Fibroblast of lung (primary cell): ENCODE data around the gene POLR1D. TPM values are rescaled to one million over a fixed set of nuclear protein-coding genes. Genes with fewer than 3 reads are reported as not detected.

Source experiments
- DNase-seq, 2 donors: peaks; one replicate each; pipeline versions ENCODE4 v3.0.0 to v3.0.0-alpha.2; 2010; ENCODE audit warnings: low read depth in 2 of 2
- H2AFZ ChIP-seq: 2 replicates; pipeline ENCODE4 v1.5.1; 2012; ENCODE audit warnings: low read length, control low read depth, inconsistent platforms
- H3K27ac ChIP-seq: 2 replicates; pipeline ENCODE4 v1.5.1; 2011; ENCODE audit warnings: low read length, control low read depth; ENCODE audit not compliant: insufficient read depth
- H3K27me3 ChIP-seq: 2 replicates; pipeline ENCODE4 v1.5.1; 2011; ENCODE audit warnings: mild to moderate bottlenecking, low read length; ENCODE audit not compliant: control insufficient read depth, insufficient read depth
- H3K36me3 ChIP-seq: 2 replicates; pipeline ENCODE4 v1.5.1; 2011; ENCODE audit warnings: low read length; ENCODE audit not compliant: control insufficient read depth, insufficient read depth
- H3K4me1 ChIP-seq: 2 replicates; pipeline ENCODE4 v1.5.1; 2011; ENCODE audit warnings: low read length; ENCODE audit not compliant: control insufficient read depth, insufficient read depth; ENCODE audit errors: extremely low read depth
- H3K4me2 ChIP-seq: 2 replicates; pipeline ENCODE4 v1.5.1; 2011; ENCODE audit warnings: low read length, control low read depth; ENCODE audit not compliant: insufficient read depth; ENCODE audit errors: extremely low read depth
- H3K4me3 ChIP-seq, 4 experiments: fragments of 200-600 bp in 1 of 4; sonication (generic) in 1 of 4; replicated peaks in 1 of 4; 2 replicates each; pipeline ENCODE4 v1.5.1; 2011 to 2016; ENCODE audit warnings: low read length in 4 of 4, low read depth in 3 of 4, mild to moderate bottlenecking in 3 of 4, control low read depth in 2 of 4, inconsistent platforms in 1 of 4, mixed read lengths in 1 of 4; ENCODE audit not compliant: insufficient read depth in 1 of 4; ENCODE audit errors: control extremely low read depth in 1 of 4
- H3K79me2 ChIP-seq: 2 replicates; pipeline ENCODE4 v1.5.1; 2012; ENCODE audit warnings: mild to moderate bottlenecking, low read length, inconsistent platforms; ENCODE audit not compliant: control insufficient read depth, insufficient read depth
- H3K9ac ChIP-seq: 2 replicates; pipeline ENCODE4 v1.5.1; 2011; ENCODE audit warnings: mild to moderate bottlenecking, low read length, control low read depth; ENCODE audit not compliant: insufficient read depth
- H3K9me3 ChIP-seq: 2 replicates; pipeline ENCODE4 v1.5.1; 2012; ENCODE audit warnings: low read depth, low read length; ENCODE audit not compliant: control insufficient read depth, insufficient read depth
- H4K20me1 ChIP-seq: 2 replicates; pipeline ENCODE4 v1.5.1; 2011; ENCODE audit warnings: low read length; ENCODE audit not compliant: control insufficient read depth, insufficient read depth; ENCODE audit errors: extremely low read depth
- CTCF ChIP-seq, 2 donors: IDR thresholded peaks in 1 of 2; conservative IDR thresholded peaks in 1 of 2; 1 replicate in 1 of 2; 2 replicates in 1 of 2; pipeline ENCODE4 v1.5.1; 2011 to 2012; ENCODE audit warnings: low read length in 2 of 2, control low read depth in 1 of 2, inconsistent platforms in 1 of 2, low read depth in 1 of 2, mild to moderate bottlenecking in 1 of 2
- EZH2 ChIP-seq: IDR thresholded peaks from 2 replicates; pipeline ENCODE4 v1.5.1; 2012; ENCODE audit warnings: low read length, control low read depth, mild to moderate bottlenecking; ENCODE audit errors: missing control alignments
- polyA plus RNA-seq, 2 donors: library from polyadenylated mRNA; depleted of rRNA in 1 of 2; stranded (reverse) in 1 of 2; unstranded in 1 of 2; fragments of >200 nt; gene quantifications; 2 replicates each; pipeline ENCODE4 v1.2.1, GENCODE V29; 2011 to 2012; ENCODE audit warnings: missing spikeins in 1 of 2
- total RNA-seq: library from RNA; depleted of rRNA; stranded (reverse); fragments of >200 nt; gene quantifications from 2 replicates; pipeline ENCODE4 v1.2.1, GENCODE V29; 2014

The POLR1D gene
- total and polyA plus RNA-seq, 2 donors (not counting 1 experiment from before 2014, with no cell fraction given), result 84.6 to 96.0 TPM

GRCh38 chr13:27592865-27593264 is 28.8 kb upstream of the POLR1D start:
- no peaks in the 10 kb centered on the region for H3K9me3 ChIP-seq
- no peak overlapping the region for H3K9ac ChIP-seq
- no peak for TF ChIP-seq CTCF (conservative IDR thresholded peaks at IDR 0.05 in 1 of 2, IDR thresholded peaks at IDR 0.05 in 1 of 2; ENCODE audit: low read depth in 1 of 2, low read length in 2 of 2)
- no peak for TF ChIP-seq EZH2
- no peaks in the 10 kb centered on the region for H4K20me1 ChIP-seq
- no peaks in the 10 kb centered on the region for H3K36me3 ChIP-seq
- H3K4me3 ChIP-seq, result no peak overlapping the region
- H3K27me3 ChIP-seq, result no peaks in the 10 kb centered on the region
- H3K27ac ChIP-seq, result no peak overlapping the region
- no peak overlapping the region for H2AFZ ChIP-seq
- H3K4me2 ChIP-seq, result no peak overlapping the region
- no peak for DNase-seq
- no peaks in the 10 kb centered on the region for H3K4me1 ChIP-seq
- no peaks in the 10 kb centered on the region for H3K79me2 ChIP-seq

- Histone ChIP-seq H3K27me3 (no peaks in the 10 kb centered on the region), H3K4me3 (no peak overlapping the region), H2AFZ (no peak overlapping the region), H4K20me1 (no peaks in the 10 kb centered on the region), H3K9me3 (no peaks in the 10 kb centered on the region), H3K36me3 (no peaks in the 10 kb centered on the region), H3K79me2 (no peaks in the 10 kb centered on the region), H3K4me1 (no peaks in the 10 kb centered on the region), H3K9ac (no peak overlapping the region), H3K4me2 (no peak overlapping the region), H3K27ac (no peak overlapping the region)
- no peak for TF ChIP-seq CTCF (conservative IDR thresholded peaks at IDR 0.05 in 1 of 2, IDR thresholded peaks at IDR 0.05 in 1 of 2; ENCODE audit: low read depth in 1 of 2, low read length in 2 of 2)
- TF ChIP-seq EZH2, result no peak
- DNase-seq, result no peak
Observed at GRCh38 chr13:27593267-27593666, 28.4 kb upstream of the POLR1D start.

- Histone ChIP-seq H3K27me3 (no peaks in the 10 kb centered on the region), H3K9me3 (no peaks in the 10 kb centered on the region), H3K4me2 (no peak overlapping the region), H4K20me1 (no peaks in the 10 kb centered on the region), H3K4me3 (no peak overlapping the region), H3K36me3 (no peaks in the 10 kb centered on the region), H3K79me2 (no peaks in the 10 kb centered on the region), H2AFZ (no peak overlapping the region), H3K27ac (no peak overlapping the region), H3K9ac (no peak overlapping the region), H3K4me1 (peaks cover 2% of the 10 kb centered on the region)
- no peak for TF ChIP-seq EZH2
- no peak for TF ChIP-seq CTCF (conservative IDR thresholded peaks at IDR 0.05 in 1 of 2, IDR thresholded peaks at IDR 0.05 in 1 of 2; ENCODE audit: low read depth in 1 of 2, low read length in 2 of 2)
- no peak for DNase-seq
Observed at GRCh38 chr13:27595055-27595811, 26.5 kb upstream of the POLR1D start.
